IMR-90 (cell line): ENCODE measurements around the gene PLXDC2. TPM values are rescaled to one million over a fixed set of nuclear protein-coding genes. Genes with fewer than 3 reads are reported as not detected.

Experiments used
- ATAC-seq: fragments of 200-7000 bp; cut with Tn5 transposase; 2 replicates; pipeline ENCODE4 v1.9.1; 2020; ENCODE audit warnings: low read depth, mild to moderate bottlenecking, moderate library complexity
- BruUV-seq: library from RNA; stranded (reverse); fragments of 400-500 nt; replicated peaks from 2 replicates; lab custom pipeline; 2021; lab: Mats Ljungman, UMichigan
- CTCF ChIA-PET: fragments of 300-600 bp; formaldehyde crosslinking; extraction: SDS; loops from one replicate; lab custom pipeline; 2021; ENCODE audit warnings: antibody characterized with exemption; lab: Yijun Ruan, JAX
- POLR2A ChIA-PET: fragments of 300-600 bp; sonication (Branson Sonifier 250); formaldehyde crosslinking; loops from one replicate; lab custom pipeline; 2022; ENCODE audit warnings: antibody characterized with exemption; ENCODE audit not compliant: unreplicated experiment; lab: Charles Lee
- DNase-seq: peaks from one replicate; pipeline ENCODE4 v3.0.0; 2013
- H2AFZ ChIP-seq: replicated peaks from 2 replicates; pipeline ENCODE3; 2013; ENCODE audit warnings: low read length, mild to moderate bottlenecking; ENCODE audit not compliant: poor library complexity
- H2AK5ac ChIP-seq: 2 replicates; pipeline ENCODE4 v1.6.1; 2013; ENCODE audit warnings: low read depth, low read length, inconsistent platforms
- H2AK9ac ChIP-seq: replicated peaks from 2 replicates; pipeline ENCODE3; 2013; ENCODE audit warnings: mild to moderate bottlenecking, low read depth, low read length, moderate library complexity; ENCODE audit not compliant: poor library complexity
- H2BK120ac ChIP-seq: 2 replicates; pipeline ENCODE4 v1.6.1; 2013; ENCODE audit warnings: low read depth, low read length, inconsistent platforms
- H2BK15ac ChIP-seq: 3 replicates; pipeline ENCODE4 v1.6.1; 2013; ENCODE audit warnings: low read depth, low read length, inconsistent platforms
- H2BK20ac ChIP-seq: 2 replicates; pipeline ENCODE4 v1.6.1; 2013; ENCODE audit warnings: low read depth, mild to moderate bottlenecking, inconsistent platforms, low read length, moderate library complexity
- H2BK5ac ChIP-seq: 2 replicates; pipeline ENCODE4 v1.6.1; 2013; ENCODE audit warnings: mild to moderate bottlenecking, low read depth, low read length, inconsistent platforms; ENCODE audit not compliant: poor library complexity, severe bottlenecking
- H3K14ac ChIP-seq: replicated peaks from 2 replicates; pipeline ENCODE4 v1.6.1; 2013; ENCODE audit warnings: low read depth, low read length, inconsistent platforms
- H3K18ac ChIP-seq: 2 replicates; pipeline ENCODE4 v1.6.1; 2013; ENCODE audit warnings: low read depth, low read length, control low read depth
- H3K23ac ChIP-seq: 2 replicates; pipeline ENCODE4 v1.6.1; 2013; ENCODE audit warnings: low read depth, low read length, inconsistent platforms
- H3K27ac ChIP-seq: 2 replicates; pipeline ENCODE4 v1.5.1; 2013; ENCODE audit warnings: mild to moderate bottlenecking, control low read depth, low read length; ENCODE audit not compliant: insufficient read depth
- H3K27me3 ChIP-seq: 2 replicates; pipeline ENCODE4 v1.6.1; 2013; ENCODE audit warnings: low read length; ENCODE audit not compliant: control insufficient read depth, insufficient read depth
- H3K36me3 ChIP-seq: 2 replicates; pipeline ENCODE4 v1.6.1; 2013; ENCODE audit warnings: low read length, mixed read lengths; ENCODE audit not compliant: control insufficient read depth, insufficient read depth
- H3K4ac ChIP-seq: 2 replicates; pipeline ENCODE4 v1.6.1; 2013; ENCODE audit warnings: low read depth, low read length, inconsistent platforms
- H3K4me1 ChIP-seq: 2 replicates; pipeline ENCODE4 v1.6.1; 2013; ENCODE audit warnings: low read length, mixed read lengths; ENCODE audit not compliant: control insufficient read depth, insufficient read depth
- H3K4me2 ChIP-seq: 2 replicates; pipeline ENCODE4 v1.6.1; 2013; ENCODE audit warnings: low read depth, mild to moderate bottlenecking, control low read depth, low read length, moderate library complexity
- H3K4me3 ChIP-seq: 2 replicates; pipeline ENCODE4 v1.5.1; 2013; ENCODE audit warnings: low read depth, mild to moderate bottlenecking, control low read depth, low read length, moderate library complexity; ENCODE audit not compliant: insufficient read depth
- H3K56ac ChIP-seq: 2 replicates; pipeline ENCODE4 v1.6.1; 2013; ENCODE audit warnings: low read length, inconsistent platforms; ENCODE audit not compliant: insufficient read depth; ENCODE audit errors: extremely low read depth
- H3K79me1 ChIP-seq, 2 experiments: 2 replicates each; pipeline ENCODE4 v1.6.1; 2013; ENCODE audit warnings: low read length in 2 of 2, inconsistent platforms in 1 of 2, low read depth in 1 of 2
- H3K9ac ChIP-seq: 2 replicates; pipeline ENCODE4 v1.6.1; 2013; ENCODE audit warnings: low read depth, low read length, control low read depth
- H3K9me1 ChIP-seq: 2 replicates; pipeline ENCODE4 v1.6.1; 2013; ENCODE audit warnings: low read length, inconsistent platforms; ENCODE audit not compliant: insufficient read depth
- H3K9me3 ChIP-seq: 2 replicates; pipeline ENCODE4 v1.6.1; 2013; ENCODE audit warnings: low read length; ENCODE audit not compliant: control insufficient read depth, insufficient read depth
- H4K20me1 ChIP-seq: 2 replicates; pipeline ENCODE4 v1.6.1; 2013; ENCODE audit warnings: low read length, inconsistent platforms; ENCODE audit not compliant: insufficient read depth
- H4K5ac ChIP-seq: 2 replicates; pipeline ENCODE4 v1.6.1; 2013; ENCODE audit warnings: mild to moderate bottlenecking, low read depth, low read length, control low read depth
- H4K8ac ChIP-seq, 2 experiments: 2 replicates each; pipeline ENCODE4 v1.6.1; 2013; ENCODE audit warnings: low read depth in 2 of 2, low read length in 2 of 2, control low read depth in 1 of 2, inconsistent platforms in 1 of 2
- H4K91ac ChIP-seq: 2 replicates; pipeline ENCODE4 v1.6.1; 2013; ENCODE audit warnings: low read depth, low read length, inconsistent platforms; ENCODE audit not compliant: insufficient read depth
- BHLHE40 ChIP-seq: fragments of 150-350 bp; IDR thresholded peaks from 2 replicates; pipeline ENCODE4 v1.6.1; 2016; ENCODE audit warnings: mild to moderate bottlenecking, low read depth, low read length
- CEBPB ChIP-seq: IDR thresholded peaks from 2 replicates; pipeline ENCODE4 v1.6.1; 2012; ENCODE audit warnings: low read depth, low read length, improper control_type of control experiment
- CHD1 ChIP-seq: IDR thresholded peaks from 2 replicates; pipeline ENCODE4 v1.6.1; 2012; ENCODE audit warnings: low read depth, low read length, improper control_type of control experiment
- MAZ ChIP-seq: IDR thresholded peaks from 2 replicates; pipeline ENCODE4 v1.6.1; 2012; ENCODE audit warnings: low read depth, mild to moderate bottlenecking, low read length, improper control_type of control experiment, moderate library complexity, borderline replicate concordance
- MXI1 ChIP-seq: IDR thresholded peaks from 2 replicates; pipeline ENCODE4 v1.6.1; 2012; ENCODE audit warnings: low read depth, mild to moderate bottlenecking, low read length, moderate library complexity, borderline replicate concordance
- NFE2L2 ChIP-seq: fragments of 150-350 bp; IDR thresholded peaks from 2 replicates; pipeline ENCODE4 v1.6.1; 2016; ENCODE audit warnings: low read depth, mild to moderate bottlenecking, low read length
- POLR2A ChIP-seq: IDR thresholded peaks from 2 replicates; pipeline ENCODE4 v1.6.1; 2012; ENCODE audit warnings: mild to moderate bottlenecking, low read depth, low read length
- RAD21 ChIP-seq: IDR thresholded peaks from 2 replicates; pipeline ENCODE4 v1.6.1; 2012; ENCODE audit warnings: low read length, improper control_type of control experiment
- RFX5 ChIP-seq: IDR thresholded peaks from 2 replicates; pipeline ENCODE4 v1.8.0; 2012; ENCODE audit warnings: low read depth, mild to moderate bottlenecking, low read length, moderate library complexity
- USF2 ChIP-seq: fragments of 150-350 bp; IDR thresholded peaks from 2 replicates; pipeline ENCODE4 v1.6.1; 2017; ENCODE audit warnings: mild to moderate bottlenecking, antibody characterized with exemption, low read length, low read depth
- WGBS, 2 experiments: methylation state at CpG; one replicate each; pipeline versions ENCODE4 v1.1.5 to v1.1.7; 2013; ENCODE audit warnings: missing lambda C conversion rate in 2 of 2; ENCODE audit not compliant: insufficient read length in 1 of 2; ENCODE audit errors: extremely low coverage in 2 of 2; 5-methylcytosine and 5-hydroxymethylcytosine counted together
- dilution Hi-C: fragments of 300-500 bp; cut with HindIII; formaldehyde crosslinking; loops from one replicate; pipeline ENCODE4 v1.14.3; 2018; ENCODE audit warnings: low sequenced_read_pairs; ENCODE audit not compliant: unreplicated experiment
- in situ Hi-C: fragments of 300-500 bp; cut with MboI; formaldehyde crosslinking; loops from 3 replicates; pipeline ENCODE4 v1.14.3; 2019; ENCODE audit warnings: low sequenced_read_pairs, inconsistent platforms, mixed read lengths
- intact Hi-C: fragments of 100-400 bp; cut with micrococcal nuclease; formaldehyde crosslinking; loops from 2 replicates; pipeline ENCODE4 v1.10.0; 2022
- polyA plus RNA-seq, 3 experiments: library from polyadenylated mRNA; depleted of rRNA; stranded (reverse); fragments of >200 nt; gene quantifications; 2 replicates each; pipeline ENCODE4 v1.2.3, GENCODE V29; 2012; ENCODE audit warnings: low replicate concordance in 1 of 3
- total RNA-seq: library from RNA; depleted of rRNA; stranded (reverse); fragments of >200 nt; gene quantifications from 2 replicates; pipeline ENCODE4 v1.2.3, GENCODE V29; 2012
- TF ChIP-seq, protein P1 (sequence below): fragments of 150-350 bp; IDR thresholded peaks from 2 replicates; pipeline ENCODE4 v1.6.1; 2016; ENCODE audit warnings: low read depth, mild to moderate bottlenecking, low read length, moderate library complexity, borderline replicate concordance

Gene PLXDC2
- total and polyA plus RNA-seq, 2 of the 4 experiments (the other 2 are of a cell fraction): 3.2 to 6.1 TPM

DNA sequence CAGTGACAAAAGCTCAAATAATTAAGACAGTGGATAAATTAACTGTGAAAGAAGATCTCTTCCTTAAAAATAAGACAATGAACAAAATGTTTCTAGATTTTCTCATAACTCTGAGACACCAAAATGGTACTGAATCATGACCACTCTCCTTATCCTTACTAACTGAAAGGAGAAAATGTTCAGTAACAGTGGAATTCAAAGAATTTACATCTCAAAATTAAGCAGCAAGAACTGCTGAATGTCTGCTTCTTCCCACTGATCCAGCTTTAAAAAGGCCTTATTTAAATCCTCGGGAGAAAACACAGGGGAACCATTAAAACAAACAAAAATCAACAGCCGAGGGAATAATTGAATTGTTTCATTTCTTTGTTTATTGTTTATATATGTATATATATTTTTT is 27.3 kb upstream of the PLXDC2 start:
- peak; percentile 61 for ATAC-seq
- dilution Hi-C loops (no loop called here), in situ Hi-C loops (loop anchor here (10.0 to 25.0 kb wide), 2 partner anchors 154 to 1102 kb away; no protein-coding TSS in a partner anchor), intact Hi-C loops (loop anchor here (1.0 kb wide), 2 partner anchors 160 to 377 kb away; no protein-coding TSS in a partner anchor)
- H2BK120ac ChIP-seq: no peak overlapping the region
- H3K4ac ChIP-seq: no peak overlapping the region
- H4K20me1 ChIP-seq: no peaks in the 10 kb centered on the region
- H3K4me2 ChIP-seq: no peak overlapping the region
- H4K8ac ChIP-seq: no peak overlapping the region
- H2BK15ac ChIP-seq: no peak overlapping the region
- peak; percentile 4 for DNase-seq
- no peak overlapping the region for H3K4me3 ChIP-seq
- H2AK5ac ChIP-seq: no peak overlapping the region
- H3K36me3 ChIP-seq: no peaks in the 10 kb centered on the region
- H2BK20ac ChIP-seq: no peak overlapping the region
- no peak overlapping the region for H2AFZ ChIP-seq
- no peaks in the 10 kb centered on the region for H3K9me1 ChIP-seq
- H2AK9ac ChIP-seq: no peak overlapping the region
- no TSS peak for BruUV-seq
- ChIA-PET POLR2A (no interaction called here), CTCF (interaction anchor here (0.7 to 0.9 kb wide), 2 partner anchors 134 to 159 kb away, joined by 3 to 6 read pairs; no protein-coding TSS in a partner anchor)
- no peaks in the 10 kb centered on the region for H3K9me3 ChIP-seq
- H4K91ac ChIP-seq: no peak overlapping the region
- no peak overlapping the region for H4K5ac ChIP-seq
- H2BK5ac ChIP-seq: no peak overlapping the region
- TF ChIP-seq RFX5: no peak
- no peak for TF ChIP-seq CHD1
- TF ChIP-seq, protein P1, sequence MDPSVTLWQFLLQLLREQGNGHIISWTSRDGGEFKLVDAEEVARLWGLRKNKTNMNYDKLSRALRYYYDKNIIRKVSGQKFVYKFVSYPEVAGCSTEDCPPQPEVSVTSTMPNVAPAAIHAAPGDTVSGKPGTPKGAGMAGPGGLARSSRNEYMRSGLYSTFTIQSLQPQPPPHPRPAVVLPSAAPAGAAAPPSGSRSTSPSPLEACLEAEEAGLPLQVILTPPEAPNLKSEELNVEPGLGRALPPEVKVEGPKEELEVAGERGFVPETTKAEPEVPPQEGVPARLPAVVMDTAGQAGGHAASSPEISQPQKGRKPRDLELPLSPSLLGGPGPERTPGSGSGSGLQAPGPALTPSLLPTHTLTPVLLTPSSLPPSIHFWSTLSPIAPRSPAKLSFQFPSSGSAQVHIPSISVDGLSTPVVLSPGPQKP: no peak
- no peak for TF ChIP-seq USF2
- no peak for TF ChIP-seq MXI1
- no peak for TF ChIP-seq RAD21
- TF ChIP-seq MAZ: no peak
- TF ChIP-seq CEBPB: no peak
- TF ChIP-seq NFE2L2: no peak
- no peak for TF ChIP-seq POLR2A
- no peak for TF ChIP-seq BHLHE40
- H3K56ac ChIP-seq: no peak overlapping the region
- H3K18ac ChIP-seq: no peak overlapping the region
- H3K4me1 ChIP-seq: no peaks in the 10 kb centered on the region
- H3K9ac ChIP-seq: no peak overlapping the region
- WGBS, 2 experiments: no CpG with 5 or more reads among the region's 2 CpGs
- no peak overlapping the region for H3K27ac ChIP-seq
- H3K79me1 ChIP-seq: no peaks in the 10 kb centered on the region
- no peak overlapping the region for H3K14ac ChIP-seq
- no peak overlapping the region for H3K23ac ChIP-seq
- no peaks in the 10 kb centered on the region for H3K27me3 ChIP-seq
